GM18861 (cell line): ENCODE results near the gene CUL1.
A peak's percentile ranks its signal among the peaks of the same experiment; 100 is the strongest.
"Not testable (repeated sequence)": the region's sequence is repeated elsewhere in the genome, so short reads cannot be mapped to it uniquely, and the experiment has no call there.

Source experiments
- ATAC-seq: cut with Tn5 transposase; IDR thresholded peaks from one replicate; pipeline ENCODE4 v1.9.1; 2021; ENCODE audit not compliant: unreplicated experiment

The CUL1 gene

GRCh38 chr7:148697256-148698006 lies 1.3 kb upstream of the CUL1 start:
- no peak for ATAC-seq

- no peak for ATAC-seq
Measured at GRCh38 chr7:148698007-148698396, 701 bp upstream of the CUL1 start.

DNA sequence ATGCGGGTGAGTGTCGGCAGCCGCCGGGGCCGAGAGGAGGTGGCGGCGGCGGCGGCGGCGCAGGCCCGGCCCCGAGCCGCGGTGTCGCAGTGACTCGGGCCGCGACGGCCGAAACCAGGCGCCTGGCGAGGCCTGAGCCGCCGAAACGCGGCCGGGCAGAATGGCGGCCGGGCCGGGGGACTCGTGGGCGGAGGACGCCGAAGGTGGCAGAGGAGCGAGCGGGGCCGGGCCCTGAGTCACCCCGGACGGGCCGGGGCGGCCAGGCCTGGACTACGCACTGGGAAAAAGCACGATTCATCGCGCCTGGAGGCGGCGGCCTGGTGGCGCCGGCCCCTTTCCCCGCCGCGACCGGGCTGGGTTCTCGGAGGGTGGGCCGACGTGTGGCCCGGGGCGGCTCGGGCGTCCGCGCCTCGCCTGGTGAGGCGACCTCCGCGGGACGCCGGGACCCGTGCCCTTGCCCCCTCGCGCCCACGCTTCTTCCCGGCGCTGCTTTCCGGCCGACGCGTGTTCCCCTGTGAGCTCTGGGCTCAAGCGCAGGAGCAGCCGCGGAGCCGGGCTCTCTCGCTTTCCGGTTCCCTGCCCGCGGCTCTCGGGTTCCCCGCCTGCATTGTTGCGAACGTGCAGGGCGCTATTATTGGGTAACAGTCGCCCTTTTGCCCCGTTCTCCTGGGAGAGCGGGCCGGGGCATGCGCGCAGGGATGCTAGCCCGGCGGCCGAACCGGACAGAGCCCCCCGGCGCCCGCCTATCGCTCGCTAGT lies 500 bp downstream of the CUL1 start:
- ATAC-seq: peak; percentile 28

- no peak for ATAC-seq
Measured at GRCh38 chr7:148699782-148700629, 1.3 kb downstream of the CUL1 start.

GRCh38 chr7:148700661-148701064 lies 2.0 kb downstream of the CUL1 start:
- no peak for ATAC-seq

DNA sequence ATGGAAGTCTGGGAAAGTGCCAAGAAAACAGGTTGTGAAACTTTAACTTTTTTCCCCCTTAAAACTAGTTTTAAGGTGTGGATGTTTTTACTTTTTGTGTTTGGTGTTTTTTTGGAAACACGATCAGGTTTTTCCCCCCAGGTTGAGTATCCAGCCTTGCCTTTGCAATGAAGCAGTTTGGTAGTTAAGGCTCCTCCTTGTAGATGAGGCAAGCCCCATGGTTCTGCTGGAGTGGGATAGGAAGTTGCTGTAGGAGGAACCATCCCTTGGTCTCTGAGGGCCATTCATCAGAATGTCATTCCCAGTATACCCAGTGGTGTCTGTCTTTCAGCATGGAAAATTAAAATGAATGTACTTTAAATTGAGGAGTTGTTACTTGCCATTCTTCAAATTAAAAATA lies 2.7 kb downstream of the CUL1 start:
- ATAC-seq: no peak

GRCh38 chr7:148702876-148703670 lies 4.4 kb downstream of the CUL1 start:
- ATAC-seq: no peak

DNA sequence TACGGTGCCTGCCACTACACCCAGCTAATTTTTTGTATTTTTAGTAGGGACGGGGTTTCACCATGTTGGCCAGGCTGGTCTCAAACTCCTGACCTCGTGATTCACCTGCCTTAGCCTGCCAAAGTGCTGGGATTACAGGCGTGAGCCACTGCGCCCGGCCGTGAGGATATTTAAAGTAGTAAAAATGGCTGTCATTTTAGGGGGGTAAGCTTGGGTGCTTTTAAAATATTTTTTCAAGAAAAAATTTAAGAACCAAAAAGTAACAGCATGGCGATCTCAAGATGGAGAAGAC lies 4.9 kb downstream of the CUL1 start:
- not testable (repeated sequence) for ATAC-seq

GRCh38 chr7:148704189-148704588 lies 5.5 kb downstream of the CUL1 start:
- no peak for ATAC-seq

- no peak for ATAC-seq
Measured at GRCh38 chr7:148704970-148705369, 6.3 kb downstream of the CUL1 start.

- ATAC-seq: no peak
Measured at GRCh38 chr7:148706368-148706767, 7.7 kb downstream of the CUL1 start.

- no peak for ATAC-seq
Measured at GRCh38 chr7:148708026-148708885, 9.6 kb downstream of the CUL1 start.

GRCh38 chr7:148709014-148709413 lies 10.3 kb downstream of the CUL1 start:
- no peak for ATAC-seq

- ATAC-seq: not testable (repeated sequence)
Measured at GRCh38 chr7:148710426-148710825, 11.7 kb downstream of the CUL1 start.

DNA sequence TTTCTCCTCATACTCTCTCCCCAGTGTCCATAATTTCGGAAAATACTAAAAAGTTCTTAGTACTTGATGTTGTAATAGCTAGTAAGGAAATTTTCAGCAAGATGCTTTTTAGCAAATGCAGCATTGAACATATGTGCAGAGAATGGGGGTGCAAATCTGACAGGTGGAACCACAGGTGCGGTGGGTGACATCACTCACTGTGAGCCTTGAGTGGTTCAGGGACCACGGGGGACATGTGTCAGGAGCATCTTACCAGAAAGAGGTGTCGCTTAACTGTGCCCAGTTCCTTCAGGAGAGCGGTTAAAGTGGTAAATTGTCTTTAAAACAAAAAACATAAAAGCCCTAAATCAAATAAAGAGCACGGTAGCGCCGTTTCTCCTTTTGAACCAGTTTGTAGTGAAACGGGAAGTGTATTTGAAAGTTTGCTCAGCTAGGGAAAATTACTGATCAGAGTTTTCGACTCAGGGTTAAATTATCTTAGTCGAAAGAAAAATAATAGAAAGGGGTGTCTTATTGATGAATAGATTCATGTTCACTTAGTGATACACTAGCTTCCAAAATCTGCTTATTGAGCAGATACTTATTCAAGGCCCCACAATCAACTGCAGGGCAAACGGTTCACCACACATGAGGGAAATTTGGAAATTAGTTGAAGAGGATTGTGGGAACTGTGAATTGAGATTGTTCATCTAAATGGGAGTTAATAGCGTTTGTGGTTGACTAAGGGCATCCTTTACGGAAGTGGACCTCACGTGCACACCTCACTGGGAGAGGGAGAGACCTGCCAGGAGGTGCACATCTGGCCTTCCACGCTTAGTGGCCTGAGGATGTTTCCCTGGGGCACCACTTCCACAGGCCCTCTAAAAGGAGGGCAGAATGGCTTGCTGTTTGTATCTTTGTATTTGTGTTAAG lies 12.7 kb downstream of the CUL1 start:
- ATAC-seq: no peak

- no peak for ATAC-seq
Measured at GRCh38 chr7:148712678-148713329, 14.1 kb downstream of the CUL1 start.

GRCh38 chr7:148714498-148714897 lies 15.8 kb downstream of the CUL1 start:
- no peak for ATAC-seq

DNA sequence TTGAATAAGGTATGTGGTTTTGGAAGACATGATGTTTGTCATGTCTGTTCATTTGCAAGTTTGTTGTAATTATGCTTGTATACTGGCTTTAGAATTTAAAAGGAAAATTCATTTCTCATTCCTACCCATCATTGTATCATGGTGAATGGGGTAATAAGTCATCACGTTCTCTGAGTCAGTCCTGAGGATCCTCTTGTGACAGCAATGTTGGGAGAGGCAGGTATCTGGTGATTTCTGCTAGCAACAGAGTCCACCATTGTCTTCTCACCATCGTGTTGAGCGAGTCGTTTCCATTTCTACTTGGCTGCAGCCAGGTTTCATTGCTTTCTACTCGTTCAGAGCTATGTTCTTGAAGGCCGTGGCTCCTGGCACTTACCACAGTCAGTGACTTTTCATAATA lies 16.3 kb downstream of the CUL1 start:
- ATAC-seq: no peak
